Neural cell (in vitro differentiated cells): ENCODE measurements around the gene PLEKHO2.

Experiments
- CTCF ChIP-seq: fragments of 450-650 bp; IDR thresholded peaks from 2 replicates; pipeline ENCODE4 v1.5.1; 2014; ENCODE audit warnings: antibody characterized with exemption, mild to moderate bottlenecking, moderate library complexity; ENCODE audit not compliant: poor library complexity, severe bottlenecking
- RAD21 ChIP-seq: fragments of 450-650 bp; conservative IDR thresholded peaks from 2 replicates; pipeline ENCODE4 v1.6.1; 2014; ENCODE audit warnings: antibody characterized with exemption, mild to moderate bottlenecking, moderate library complexity

GRCh38 chr15:64903326-64903950, 61.7 kb downstream of the PLEKHO2 start:
- TF ChIP-seq CTCF = no peak
- no peak for TF ChIP-seq RAD21
